MM.1S (cell line): ENCODE data around the gene DCST2.

ENCODE experiments used
- DNase-seq: peaks from one replicate; pipeline ENCODE4 v3.0.0-alpha.2; 2015
- H2AFZ ChIP-seq: fragments of 300-600 bp; sonication (generic); 2 replicates; pipeline ENCODE4 v1.6.0; 2016; ENCODE audit warnings: antibody characterized with exemption, low read length
- H3F3A ChIP-seq: fragments of 300-600 bp; sonication (generic); 2 replicates; pipeline ENCODE4 v1.6.1; 2016; ENCODE audit warnings: mild to moderate bottlenecking, antibody characterized with exemption, low read length, moderate library complexity, mixed read lengths; ENCODE audit not compliant: insufficient read depth
- H3K27ac ChIP-seq: fragments of 300-600 bp; sonication (generic); 2 replicates; pipeline ENCODE4 v1.5.1; 2016; ENCODE audit warnings: mild to moderate bottlenecking, low read length
- H3K27me3 ChIP-seq: fragments of 300-600 bp; sonication (generic); replicated peaks from 2 replicates; pipeline ENCODE4 v1.6.0; 2016; ENCODE audit warnings: low read length; ENCODE audit not compliant: insufficient read depth
- H3K36me3 ChIP-seq: fragments of 300-600 bp; sonication (generic); replicated peaks from 2 replicates; pipeline ENCODE4 v1.6.1; 2016; ENCODE audit warnings: mild to moderate bottlenecking, low read length, mixed read lengths; ENCODE audit not compliant: insufficient read depth
- H3K4me1 ChIP-seq: fragments of 300-600 bp; sonication (generic); 2 replicates; pipeline ENCODE4 v1.6.1; 2016; ENCODE audit warnings: low read length, mixed read lengths
- H3K4me2 ChIP-seq: fragments of 300-600 bp; sonication (generic); 2 replicates; pipeline ENCODE4 v1.6.0; 2016; ENCODE audit warnings: low read depth, low read length
- H3K4me3 ChIP-seq: fragments of 300-600 bp; sonication (generic); 2 replicates; pipeline ENCODE4 v1.5.1; 2016; ENCODE audit warnings: low read length, mixed read lengths
- H3K79me2 ChIP-seq: fragments of 300-600 bp; sonication (generic); 2 replicates; pipeline ENCODE4 v1.6.1; 2016; ENCODE audit warnings: mixed run types, low read length, mixed read lengths
- H3K9ac ChIP-seq: fragments of 300-600 bp; sonication (generic); 2 replicates; pipeline ENCODE4 v1.6.1; 2016; ENCODE audit warnings: low read length, mixed read lengths
- H3K9me2 ChIP-seq: fragments of 300-600 bp; sonication (generic); replicated peaks from 2 replicates; pipeline ENCODE4 v1.6.1; 2016; ENCODE audit warnings: mild to moderate bottlenecking, low read length, mixed read lengths; ENCODE audit not compliant: insufficient read depth
- H3K9me3 ChIP-seq: fragments of 300-600 bp; sonication (generic); replicated peaks from 2 replicates; pipeline ENCODE4 v1.6.1; 2016; ENCODE audit warnings: mild to moderate bottlenecking, low read length, mixed read lengths; ENCODE audit not compliant: insufficient read depth
- H4K20me1 ChIP-seq: fragments of 300-600 bp; sonication (generic); 2 replicates; pipeline ENCODE4 v1.6.1; 2016; ENCODE audit warnings: mild to moderate bottlenecking, low read length, moderate library complexity, mixed read lengths; ENCODE audit not compliant: insufficient read depth
- EZH2 ChIP-seq: fragments of 300-600 bp; sonication (generic); optimal IDR thresholded peaks from 2 replicates; pipeline ENCODE3; 2017; ENCODE audit warnings: low read depth, mild to moderate bottlenecking, antibody characterized with exemption, low read length, mixed read lengths
- EZH2phosphoT487 ChIP-seq: fragments of 300-600 bp; sonication (generic); IDR thresholded peaks from 2 replicates; pipeline ENCODE4 v1.6.1; 2018; ENCODE audit warnings: antibody characterized with exemption, low read length
- TF ChIP-seq, protein P1 (sequence below): fragments of 300-600 bp; sonication (generic); IDR thresholded peaks from 2 replicates; pipeline ENCODE4 v1.5.1; 2016; ENCODE audit warnings: antibody characterized with exemption, low read length, mixed read lengths

The DCST2 gene

DNA sequence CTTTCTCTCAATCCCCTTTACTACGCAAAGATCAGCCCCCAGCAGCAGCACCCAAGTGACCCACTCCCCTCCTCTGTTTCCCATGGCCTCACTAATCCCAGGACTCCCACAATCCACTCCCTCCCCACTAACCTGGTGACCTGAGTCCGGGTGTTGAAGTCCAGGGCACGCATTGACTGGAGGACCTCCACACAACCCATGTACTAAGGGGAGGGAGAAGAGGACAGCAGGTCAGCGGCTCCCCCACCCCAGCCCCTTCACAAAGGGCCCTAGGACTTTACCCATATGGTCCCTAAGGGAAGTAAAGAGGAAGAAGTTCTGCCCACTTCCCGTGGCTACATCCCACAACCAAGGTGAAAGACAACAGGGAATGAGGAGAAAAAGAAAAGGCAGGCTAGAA is 64.3 kb downstream of the DCST2 start:
- no peak for TF ChIP-seq EZH2
- no peak for TF ChIP-seq EZH2phosphoT487
- TF ChIP-seq, protein P1, sequence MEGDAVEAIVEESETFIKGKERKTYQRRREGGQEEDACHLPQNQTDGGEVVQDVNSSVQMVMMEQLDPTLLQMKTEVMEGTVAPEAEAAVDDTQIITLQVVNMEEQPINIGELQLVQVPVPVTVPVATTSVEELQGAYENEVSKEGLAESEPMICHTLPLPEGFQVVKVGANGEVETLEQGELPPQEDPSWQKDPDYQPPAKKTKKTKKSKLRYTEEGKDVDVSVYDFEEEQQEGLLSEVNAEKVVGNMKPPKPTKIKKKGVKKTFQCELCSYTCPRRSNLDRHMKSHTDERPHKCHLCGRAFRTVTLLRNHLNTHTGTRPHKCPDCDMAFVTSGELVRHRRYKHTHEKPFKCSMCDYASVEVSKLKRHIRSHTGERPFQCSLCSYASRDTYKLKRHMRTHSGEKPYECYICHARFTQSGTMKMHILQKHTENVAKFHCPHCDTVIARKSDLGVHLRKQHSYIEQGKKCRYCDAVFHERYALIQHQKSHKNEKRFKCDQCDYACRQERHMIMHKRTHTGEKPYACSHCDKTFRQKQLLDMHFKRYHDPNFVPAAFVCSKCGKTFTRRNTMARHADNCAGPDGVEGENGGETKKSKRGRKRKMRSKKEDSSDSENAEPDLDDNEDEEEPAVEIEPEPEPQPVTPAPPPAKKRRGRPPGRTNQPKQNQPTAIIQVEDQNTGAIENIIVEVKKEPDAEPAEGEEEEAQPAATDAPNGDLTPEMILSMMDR = no peak
- peaks cover 22% of the 10 kb centered on the region for H3F3A ChIP-seq
- DNase-seq = no peak
- H3K9me3 ChIP-seq = no peaks in the 10 kb centered on the region
- peaks cover 34% of the 10 kb centered on the region for H3K4me1 ChIP-seq
- peak overlapping the region; percentile 86; the same call in 1 of the 2 replicates for H3K4me2 ChIP-seq
- no peak overlapping the region for H3K4me3 ChIP-seq
- H3K27ac ChIP-seq = no peak overlapping the region
- no peak overlapping the region; the same call in 1 of the 2 replicates for H3K9ac ChIP-seq
- peaks cover 20% of the 10 kb centered on the region for H3K36me3 ChIP-seq
- no peaks in the 10 kb centered on the region for H3K9me2 ChIP-seq
- no peaks in the 10 kb centered on the region for H4K20me1 ChIP-seq
- H3K27me3 ChIP-seq = no peaks in the 10 kb centered on the region
- H2AFZ ChIP-seq = no peak overlapping the region
- peaks cover 92% of the 10 kb centered on the region for H3K79me2 ChIP-seq

DNA sequence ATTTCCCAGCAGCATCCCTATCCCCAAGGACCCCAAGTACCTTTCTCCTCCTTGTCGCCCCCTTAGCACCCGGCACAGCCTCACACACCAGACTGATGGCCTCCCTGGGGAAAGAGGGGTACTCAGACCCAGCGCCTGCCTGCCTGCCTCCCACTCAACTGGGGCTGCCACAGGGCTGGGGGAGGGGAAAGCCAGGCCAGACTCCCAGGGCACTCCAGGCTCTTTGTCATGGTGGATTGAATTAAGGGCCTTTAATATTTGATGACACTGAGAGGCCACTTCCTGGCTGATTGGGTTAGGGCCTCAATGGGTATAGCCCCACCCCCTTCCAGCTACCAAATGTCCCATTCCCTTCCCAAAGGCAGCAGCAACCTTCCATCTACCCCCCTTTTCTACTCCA is 64.8 kb downstream of the DCST2 start:
- Histone ChIP-seq H3K27ac (no peak overlapping the region), H3K79me2 (peaks cover 96% of the 10 kb centered on the region), H3K9me2 (no peaks in the 10 kb centered on the region), H3K9ac (no peak overlapping the region; the same call in 1 of the 2 replicates), H3K36me3 (peaks cover 21% of the 10 kb centered on the region), H3K4me2 (no peak overlapping the region), H3K9me3 (no peaks in the 10 kb centered on the region), H4K20me1 (no peaks in the 10 kb centered on the region), H2AFZ (no peak overlapping the region), H3K4me1 (peaks cover 38% of the 10 kb centered on the region), H3K4me3 (no peak overlapping the region), H3K27me3 (no peaks in the 10 kb centered on the region), H3F3A (peaks cover 22% of the 10 kb centered on the region)
- no peak for DNase-seq
- no peak for TF ChIP-seq EZH2
- TF ChIP-seq EZH2phosphoT487 = no peak
- TF ChIP-seq, protein P1 = no peak
